Esophagus (tissue), 2 donors: ENCODE data around the gene SIM1. TPM values are rescaled to one million over a fixed set of nuclear protein-coding genes. Genes with fewer than 3 reads are reported as not detected.

ENCODE experiments used
- H3K27ac ChIP-seq, 2 donors: one replicate each; pipeline ENCODE4 v1.5.1; 2013; ENCODE audit warnings: low read depth in 2 of 2, mild to moderate bottlenecking in 2 of 2, inconsistent platforms in 1 of 2, low read length in 1 of 2, moderate library complexity in 1 of 2
- H3K27me3 ChIP-seq, 2 donors: one replicate each; pipeline ENCODE4 v1.6.1; 2013; ENCODE audit warnings: low read length in 2 of 2, control low read depth in 1 of 2, mild to moderate bottlenecking in 1 of 2; ENCODE audit not compliant: insufficient read depth in 2 of 2, control insufficient read depth in 1 of 2
- H3K36me3 ChIP-seq, 2 donors: one replicate each; pipeline ENCODE4 v1.6.1; 2013; ENCODE audit warnings: low read length in 1 of 2; ENCODE audit not compliant: control insufficient read depth in 2 of 2, insufficient read depth in 2 of 2
- H3K4me1 ChIP-seq, 2 donors: one replicate each; pipeline ENCODE4 v1.6.1; 2013; ENCODE audit warnings: low read length in 1 of 2; ENCODE audit not compliant: control insufficient read depth in 2 of 2, insufficient read depth in 2 of 2
- H3K4me3 ChIP-seq, 2 donors: one replicate each; pipeline ENCODE4 v1.5.1; 2013; ENCODE audit warnings: low read length in 2 of 2, mild to moderate bottlenecking in 2 of 2, low read depth in 1 of 2, moderate library complexity in 1 of 2
- H3K9me3 ChIP-seq, 2 donors: one replicate each; pipeline ENCODE4 v1.6.1; 2013; ENCODE audit warnings: mild to moderate bottlenecking in 2 of 2, low read depth in 1 of 2, low read length in 1 of 2, moderate library complexity in 1 of 2; ENCODE audit not compliant: control insufficient read depth in 2 of 2, insufficient read depth in 1 of 2
- WGBS, 2 donors: extraction: QIAGEN DNeasy Blood & Tissue Kit; methylation state at CpG; one replicate each; pipeline ENCODE4 v1.1.7; 2013; 5-methylcytosine and 5-hydroxymethylcytosine counted together
- polyA plus RNA-seq, 2 donors: library from polyadenylated mRNA; stranded (reverse); fragments of 200-250 nt; gene quantifications; one replicate each; pipeline ENCODE4 v1.2.3, GENCODE V29; 2013
- donor health status: healthy with polysubstance abuse.
- donor health status: Bipolar disorder and iron deficiency.

SIM1 gene
- polyA plus RNA-seq, 2 donors, result not detected

DNA sequence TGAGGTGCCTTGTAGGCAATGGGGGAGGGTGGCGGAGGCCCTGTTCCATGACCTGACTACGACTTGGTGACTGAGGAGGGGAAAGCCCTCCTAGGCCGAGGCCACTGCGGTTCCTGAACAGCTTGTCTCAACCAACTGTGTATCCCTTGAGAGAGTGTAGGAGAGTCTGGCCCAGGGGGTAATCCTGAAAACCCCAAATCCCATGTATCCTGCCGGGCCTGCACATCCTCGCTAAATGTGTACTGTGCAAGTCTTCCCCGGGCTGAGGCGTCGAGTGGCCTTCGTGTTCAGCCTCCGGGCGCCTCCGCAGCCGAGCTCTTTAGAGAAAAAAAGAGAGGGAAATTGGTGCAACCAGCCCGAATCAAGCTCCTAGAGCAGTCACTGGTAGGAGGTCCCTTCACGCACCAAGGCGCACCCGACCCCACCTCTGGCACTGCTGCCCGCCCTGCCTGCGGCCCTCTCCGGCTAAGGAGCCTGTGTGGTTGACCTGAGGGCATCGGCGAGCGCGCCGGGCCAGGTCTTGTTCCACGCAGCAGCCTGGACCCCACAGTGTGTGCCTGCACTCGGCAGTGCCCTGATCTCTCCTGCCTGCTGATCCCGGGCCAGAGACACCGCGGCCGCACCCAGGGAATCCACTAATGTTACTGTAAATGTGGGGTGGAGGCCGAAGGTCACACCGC, 7.3 kb downstream of the SIM1 start:
- Histone ChIP-seq H3K9me3 (peaks cover 0 to 24% of the 10 kb centered on the region in 2 donors), H3K4me3 (no peak overlapping the region), H3K27ac (no peak overlapping the region), H3K36me3 (no peaks in the 10 kb centered on the region), H3K27me3 (peaks cover 2 to 58% of the 10 kb centered on the region in 2 donors), H3K4me1 (no peaks in the 10 kb centered on the region)
- WGBS, 2 donors, result 28 to 32% methylated on average over 34 of the region's 34 CpGs

DNA sequence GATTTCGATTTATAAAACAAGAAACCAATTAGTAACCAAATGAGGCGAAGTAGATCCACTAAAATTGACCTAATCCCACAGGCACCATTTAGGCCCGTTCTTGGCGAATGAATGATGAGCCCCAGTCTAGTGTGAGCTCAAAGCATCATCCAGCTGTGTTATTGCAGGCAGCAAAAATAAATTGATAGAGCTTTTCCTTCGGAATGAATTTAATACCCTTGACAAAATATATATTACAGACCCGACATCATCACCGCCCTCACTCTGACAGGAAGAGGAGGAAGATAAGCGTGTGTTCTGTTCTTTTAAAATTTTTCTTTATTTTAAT, 7.8 kb downstream of the SIM1 start:
- WGBS, 2 donors, result 43 to 46% methylated on average over 8 of the region's 8 CpGs

DNA sequence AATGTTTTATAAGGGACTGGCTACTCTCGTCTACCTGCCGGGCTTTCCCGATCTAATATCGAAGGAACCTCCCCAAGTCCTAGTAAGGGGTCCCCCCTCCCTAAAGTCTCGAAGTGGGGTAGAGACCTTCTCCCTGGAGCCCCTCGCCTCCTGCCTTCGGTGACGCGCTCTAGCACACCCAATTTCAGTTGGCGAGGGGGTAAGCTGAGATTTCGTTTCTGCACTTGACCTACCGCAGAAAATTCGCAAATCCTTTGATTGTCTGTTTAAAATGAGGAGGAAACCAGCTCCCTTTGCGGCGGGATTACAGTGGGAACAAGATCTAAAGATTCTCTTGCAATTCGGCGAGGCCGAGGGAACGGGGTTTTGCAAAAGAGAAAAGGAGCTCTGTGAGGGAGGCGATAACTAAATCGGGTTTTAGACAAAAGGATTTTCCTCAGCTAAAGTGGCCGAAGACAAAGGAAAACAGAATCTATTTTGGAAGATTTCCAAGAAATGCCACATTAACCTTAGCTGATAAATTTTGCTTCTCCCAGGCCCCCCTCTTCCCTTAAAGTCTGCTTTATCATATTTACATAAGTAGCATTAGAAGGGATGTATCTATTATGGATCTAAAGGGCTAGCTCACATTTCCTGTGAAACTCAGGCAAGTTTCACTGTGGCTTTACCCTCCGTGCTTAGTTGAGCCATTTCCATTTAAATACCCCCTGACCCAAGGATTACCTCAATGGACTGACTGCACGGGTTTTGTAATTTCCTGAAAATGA, 8.4 kb downstream of the SIM1 start:
- Histone ChIP-seq H3K27ac (no peak overlapping the region), H3K9me3 (peaks cover 0 to 23% of the 10 kb centered on the region in 2 donors), H3K4me3 (no peak overlapping the region), H3K27me3 (peaks cover 2 to 56% of the 10 kb centered on the region in 2 donors), H3K36me3 (no peaks in the 10 kb centered on the region), H3K4me1 (no peaks in the 10 kb centered on the region)
- 14 to 18% methylated on average over 24 of the region's 24 CpGs for WGBS, 2 donors

More for the DNA sequence above, 7.8 kb downstream of the SIM1 start:
- H3K9me3 ChIP-seq, result peaks cover 0 to 24% of the 10 kb centered on the region in 2 donors
- H3K27me3 ChIP-seq, result peaks cover 2 to 58% of the 10 kb centered on the region in 2 donors
- no peaks in the 10 kb centered on the region for H3K4me1 ChIP-seq
- H3K4me3 ChIP-seq, result no peak overlapping the region
- no peak overlapping the region for H3K27ac ChIP-seq
- H3K36me3 ChIP-seq, result no peaks in the 10 kb centered on the region

DNA sequence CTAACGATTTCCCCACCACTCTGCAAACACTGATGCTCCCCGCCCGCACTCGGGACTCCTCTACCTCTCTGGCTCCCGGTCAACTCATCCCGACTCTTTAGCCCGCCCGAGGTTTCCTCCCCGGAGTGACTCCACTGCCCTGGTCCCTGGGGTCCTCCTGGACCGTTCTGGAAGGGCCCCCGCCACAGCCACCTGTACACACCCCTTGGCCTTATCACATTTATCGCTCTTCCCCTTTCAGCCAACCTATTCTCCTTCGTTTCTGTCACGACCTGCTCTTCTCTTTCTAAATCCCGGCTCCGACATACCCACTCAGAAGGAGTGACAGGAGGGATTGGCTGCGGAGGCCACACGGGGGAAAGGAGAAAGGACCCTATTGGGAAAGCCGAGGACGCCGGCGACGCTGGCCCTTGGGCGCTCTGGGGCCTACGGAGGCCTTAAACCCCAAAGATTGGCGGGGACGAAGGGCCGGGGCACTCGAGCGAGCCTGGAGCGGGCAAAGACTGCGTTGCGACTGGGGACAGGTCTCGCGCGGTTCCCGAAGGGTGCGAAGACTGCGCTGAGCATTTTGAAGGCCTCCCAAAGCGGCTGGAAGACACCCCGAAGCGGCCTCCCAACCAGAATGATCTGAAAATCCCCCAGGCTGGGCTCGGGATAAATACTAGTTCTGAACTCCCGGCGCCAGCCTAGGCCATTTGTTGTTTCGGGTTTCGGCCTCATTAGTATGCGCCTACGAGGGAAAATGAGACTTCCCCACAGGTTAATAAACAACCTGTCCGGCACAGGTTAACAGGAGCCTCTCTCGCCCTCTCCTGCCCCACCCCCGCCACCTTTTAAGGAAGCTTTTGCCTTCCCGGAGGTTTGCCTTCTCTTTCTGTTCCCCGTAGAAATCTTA, 9.2 kb downstream of the SIM1 start:
- 14 to 16% methylated on average over 53 to 54 of the region's 54 CpGs for WGBS, 2 donors
- no peaks in the 10 kb centered on the region for H3K4me1 ChIP-seq
- H3K27ac ChIP-seq, result no peak overlapping the region
- peaks cover 2 to 50% of the 10 kb centered on the region in 2 donors for H3K27me3 ChIP-seq
- H3K9me3 ChIP-seq, result peaks cover 0 to 22% of the 10 kb centered on the region in 2 donors
- no peaks in the 10 kb centered on the region for H3K36me3 ChIP-seq
- H3K4me3 ChIP-seq, result no peak overlapping the region

DNA sequence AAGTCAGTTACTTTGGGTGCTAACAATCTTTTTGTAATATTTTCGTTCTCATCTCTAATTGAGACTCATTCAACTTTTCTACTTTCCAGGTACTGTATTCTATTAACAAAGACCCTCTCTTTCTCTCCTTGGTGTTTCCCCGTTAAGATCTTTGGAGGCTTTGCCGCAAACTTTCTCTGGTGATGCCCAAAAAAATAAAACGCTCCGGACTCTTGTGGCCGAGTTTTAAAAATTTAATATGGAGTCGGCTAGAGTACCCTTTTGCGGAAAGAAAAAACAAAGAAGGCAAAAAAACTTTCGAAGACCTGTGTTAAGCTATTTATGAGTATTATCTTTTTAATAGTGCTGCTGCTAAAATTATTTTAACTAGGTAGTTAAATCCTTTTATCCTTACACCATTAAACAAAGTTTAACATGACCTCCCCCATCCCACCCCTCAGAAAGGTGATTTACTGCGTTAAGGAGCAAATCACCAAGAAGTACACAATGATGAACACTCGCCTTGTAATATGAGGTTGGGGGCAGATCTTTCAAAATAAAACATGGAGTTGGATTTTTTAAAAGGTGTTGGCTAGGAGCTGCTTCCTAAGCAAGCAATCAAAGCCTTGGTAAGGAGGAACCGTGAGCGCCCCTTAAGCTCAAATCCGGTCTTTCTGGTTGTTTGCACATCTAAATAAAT, 10.0 kb downstream of the SIM1 start:
- WGBS, 2 donors, result 22 to 23% methylated on average over 14 of the region's 14 CpGs
- Histone ChIP-seq H3K36me3 (no peaks in the 10 kb centered on the region), H3K9me3 (peaks cover 0 to 22% of the 10 kb centered on the region in 2 donors), H3K27me3 (peaks cover 2 to 52% of the 10 kb centered on the region in 2 donors), H3K27ac (no peak overlapping the region), H3K4me1 (no peaks in the 10 kb centered on the region), H3K4me3 (no peak overlapping the region)

DNA sequence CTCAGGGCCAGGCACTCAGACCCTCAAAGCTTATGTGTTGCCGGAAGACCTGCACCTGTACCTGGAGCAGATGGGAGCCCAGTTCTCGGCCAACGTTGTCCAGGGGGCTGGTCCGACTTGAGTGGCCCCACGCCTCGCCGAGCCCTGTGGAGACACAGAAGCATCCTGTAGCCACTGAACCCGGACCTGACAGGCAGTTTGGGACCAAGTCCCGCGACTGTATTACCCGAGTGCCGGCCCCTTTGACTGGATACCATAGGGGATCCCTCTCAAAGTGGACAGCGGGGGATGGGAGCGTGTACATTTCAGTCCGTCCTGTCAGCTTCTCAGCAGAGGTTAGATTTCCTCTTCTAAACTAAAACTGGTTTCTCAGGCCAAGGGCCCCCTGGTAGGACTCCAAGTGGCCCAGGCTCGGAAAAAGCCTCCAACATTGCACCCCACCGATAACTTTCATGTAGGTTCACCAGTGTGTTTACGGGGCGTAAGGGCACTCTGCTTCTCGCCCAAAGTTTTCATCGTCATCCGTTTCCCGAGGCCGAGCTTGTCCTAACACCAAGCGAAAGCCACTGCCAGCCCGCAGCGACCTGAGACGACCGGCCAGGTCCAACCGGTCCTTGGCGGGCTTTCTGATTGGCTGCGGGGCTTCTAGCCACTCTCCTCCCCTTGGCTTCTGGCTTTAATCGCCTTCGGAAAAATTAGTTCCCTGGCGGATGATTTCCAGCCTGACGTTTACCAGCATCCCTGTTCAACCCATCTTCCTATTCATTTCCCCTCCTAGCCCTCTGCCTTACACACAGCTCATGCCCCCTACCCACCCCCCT, 10.8 kb downstream of the SIM1 start:
- peaks cover 2 to 54% of the 10 kb centered on the region in 2 donors for H3K27me3 ChIP-seq
- no peak overlapping the region for H3K4me3 ChIP-seq
- 13 to 15% methylated on average over 36 of the region's 36 CpGs for WGBS, 2 donors
- no peaks in the 10 kb centered on the region for H3K36me3 ChIP-seq
- no peak overlapping the region for H3K27ac ChIP-seq
- peaks cover 0 to 3% of the 10 kb centered on the region in 2 donors for H3K4me1 ChIP-seq
- peaks cover 0 to 22% of the 10 kb centered on the region in 2 donors for H3K9me3 ChIP-seq

DNA sequence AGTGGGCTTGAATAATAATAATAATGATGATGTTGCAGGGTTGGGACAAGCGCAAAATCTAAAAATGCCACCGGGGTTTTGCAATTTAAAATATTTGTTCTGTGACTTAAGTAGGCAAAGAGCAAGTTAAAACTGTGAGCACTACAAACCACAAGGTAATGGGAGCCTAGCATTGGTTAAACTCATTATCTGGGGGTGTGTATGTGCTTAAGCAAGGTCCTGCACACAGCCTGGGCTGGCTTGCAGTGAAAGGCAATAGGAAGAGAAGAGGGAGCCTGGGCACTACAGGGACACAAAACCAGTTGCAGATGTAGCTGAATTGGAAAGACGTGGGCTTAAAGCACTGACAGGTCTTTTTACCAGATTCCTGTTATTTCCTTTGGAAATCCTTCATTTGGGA, 11.7 kb downstream of the SIM1 start:
- Histone ChIP-seq H3K9me3 (peaks cover 0 to 22% of the 10 kb centered on the region in 2 donors), H3K4me1 (peaks cover 0 to 3% of the 10 kb centered on the region in 2 donors), H3K27ac (no peak overlapping the region), H3K36me3 (no peaks in the 10 kb centered on the region), H3K4me3 (no peak overlapping the region), H3K27me3 (peaks cover 2 to 50% of the 10 kb centered on the region in 2 donors)
- 19 to 26% methylated on average over 3 of the region's 3 CpGs for WGBS, 2 donors

DNA sequence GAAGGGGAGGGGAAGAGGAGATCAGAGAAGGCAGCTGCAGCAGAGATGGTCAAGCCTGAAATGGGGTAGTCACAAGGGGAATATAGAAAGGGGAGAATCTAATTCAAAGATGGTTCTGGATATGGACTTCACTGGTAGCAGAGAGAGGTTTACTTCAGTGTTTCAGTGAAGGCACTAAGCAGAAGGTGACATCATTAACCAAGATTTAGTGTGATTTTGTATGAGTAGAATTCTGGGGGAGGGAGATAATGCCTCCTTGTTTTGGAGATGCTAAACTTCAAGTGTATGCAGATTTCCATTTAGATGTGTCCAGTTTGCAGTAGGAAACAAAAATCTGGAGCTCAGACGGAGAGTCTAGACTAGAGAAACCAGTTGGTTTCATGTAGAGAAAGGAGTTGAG, 13.1 kb downstream of the SIM1 start:
- peaks cover 0 to 17% of the 10 kb centered on the region in 2 donors for H3K9me3 ChIP-seq
- no peak overlapping the region for H3K4me3 ChIP-seq
- no peaks in the 10 kb centered on the region for H3K36me3 ChIP-seq
- H3K27ac ChIP-seq, result no peak overlapping the region
- 72 to 83% methylated on average over 1 of the region's 1 CpG for WGBS, 2 donors
- peaks cover 0 to 3% of the 10 kb centered on the region in 2 donors for H3K4me1 ChIP-seq
- peaks cover 2 to 49% of the 10 kb centered on the region in 2 donors for H3K27me3 ChIP-seq
